PC-9 (cell line): ENCODE results near the gene DERL2.

Source experiments
- EZH2 ChIP-seq: fragments of 200-600 bp; sonication (generic); IDR thresholded peaks from 2 replicates; pipeline ENCODE4 v1.8.0; 2017; ENCODE audit warnings: antibody characterized with exemption, low read depth
- TF ChIP-seq, protein P1 (sequence below): fragments of 200-600 bp; sonication (generic); conservative IDR thresholded peaks from 2 replicates; pipeline ENCODE4 v1.6.1; 2017; ENCODE audit warnings: mixed run types, antibody characterized with exemption, mild to moderate bottlenecking, moderate library complexity

DNA sequence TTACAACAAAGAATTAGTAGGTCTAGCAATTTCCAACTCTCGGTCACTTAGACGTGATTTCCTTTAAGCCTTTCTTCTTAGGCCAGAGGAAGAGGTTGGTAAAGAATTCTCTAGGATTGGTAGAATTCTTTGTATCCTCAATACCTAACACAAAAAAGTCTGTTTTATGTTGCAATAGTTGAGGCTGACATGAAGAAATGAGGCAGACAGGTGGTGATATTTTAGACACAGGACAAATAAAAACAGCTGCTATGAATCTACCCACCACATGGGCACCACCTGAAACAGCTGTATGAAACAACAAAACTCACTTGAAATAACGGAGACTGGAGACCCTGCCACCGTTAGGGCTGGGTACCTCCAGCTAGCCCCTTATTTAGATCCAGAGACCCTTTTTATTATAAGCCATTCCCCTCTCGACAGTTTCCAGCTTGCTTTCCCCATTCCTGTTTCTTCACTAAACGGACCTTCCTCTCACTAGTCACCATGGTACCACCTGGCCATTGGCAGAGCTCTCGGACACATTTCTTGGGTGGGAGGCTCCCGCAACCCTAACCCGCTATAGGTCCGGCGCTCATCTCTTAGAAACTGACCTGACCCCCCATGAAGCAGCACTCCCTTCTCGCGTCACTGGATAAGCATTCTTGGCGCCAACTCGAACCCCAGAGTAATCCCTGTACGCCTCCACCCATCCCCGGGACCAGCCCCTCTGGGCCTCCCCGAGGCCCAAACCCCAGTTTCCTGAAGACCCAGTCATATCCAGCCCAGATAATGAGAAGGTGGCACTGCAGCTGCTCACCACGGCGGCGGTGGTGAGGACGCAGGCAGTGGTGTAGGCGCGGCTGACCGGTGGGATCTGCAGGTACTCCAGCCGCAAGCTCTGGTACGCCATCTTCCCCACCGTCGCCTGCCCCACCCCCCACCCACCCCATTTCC, at the start of gene DERL2:
- TF ChIP-seq, protein P1, sequence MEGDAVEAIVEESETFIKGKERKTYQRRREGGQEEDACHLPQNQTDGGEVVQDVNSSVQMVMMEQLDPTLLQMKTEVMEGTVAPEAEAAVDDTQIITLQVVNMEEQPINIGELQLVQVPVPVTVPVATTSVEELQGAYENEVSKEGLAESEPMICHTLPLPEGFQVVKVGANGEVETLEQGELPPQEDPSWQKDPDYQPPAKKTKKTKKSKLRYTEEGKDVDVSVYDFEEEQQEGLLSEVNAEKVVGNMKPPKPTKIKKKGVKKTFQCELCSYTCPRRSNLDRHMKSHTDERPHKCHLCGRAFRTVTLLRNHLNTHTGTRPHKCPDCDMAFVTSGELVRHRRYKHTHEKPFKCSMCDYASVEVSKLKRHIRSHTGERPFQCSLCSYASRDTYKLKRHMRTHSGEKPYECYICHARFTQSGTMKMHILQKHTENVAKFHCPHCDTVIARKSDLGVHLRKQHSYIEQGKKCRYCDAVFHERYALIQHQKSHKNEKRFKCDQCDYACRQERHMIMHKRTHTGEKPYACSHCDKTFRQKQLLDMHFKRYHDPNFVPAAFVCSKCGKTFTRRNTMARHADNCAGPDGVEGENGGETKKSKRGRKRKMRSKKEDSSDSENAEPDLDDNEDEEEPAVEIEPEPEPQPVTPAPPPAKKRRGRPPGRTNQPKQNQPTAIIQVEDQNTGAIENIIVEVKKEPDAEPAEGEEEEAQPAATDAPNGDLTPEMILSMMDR = no peak
- TF ChIP-seq EZH2 = no peak
